ENCODE measurements around the gene PANK3.

DNA sequence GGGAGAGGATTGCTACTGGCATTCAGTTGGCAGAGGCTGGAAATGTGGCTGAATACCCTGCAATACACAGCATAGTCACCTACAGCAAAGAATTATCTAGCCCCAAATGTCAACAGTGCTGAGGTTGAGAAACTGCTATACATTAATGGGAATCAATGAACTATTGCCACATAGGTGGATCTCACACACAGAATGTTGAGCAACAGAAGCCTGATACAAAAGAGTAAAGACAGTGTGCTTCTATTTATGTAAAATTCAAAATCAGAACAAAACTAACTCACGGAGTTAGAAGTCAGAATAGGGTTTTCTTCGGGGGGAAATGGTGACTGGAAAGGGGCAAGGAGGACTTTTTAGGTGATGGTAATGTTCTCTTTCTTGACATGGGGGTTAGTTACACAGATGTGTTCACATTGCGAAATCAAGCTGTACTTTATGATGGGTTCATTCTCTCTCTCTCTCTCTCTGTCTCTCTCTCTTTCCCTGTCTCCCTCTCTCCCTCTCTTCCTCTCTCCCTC lies 45.7 kb upstream of the PANK3 start:
- TF ChIP-seq, protein P1, sequence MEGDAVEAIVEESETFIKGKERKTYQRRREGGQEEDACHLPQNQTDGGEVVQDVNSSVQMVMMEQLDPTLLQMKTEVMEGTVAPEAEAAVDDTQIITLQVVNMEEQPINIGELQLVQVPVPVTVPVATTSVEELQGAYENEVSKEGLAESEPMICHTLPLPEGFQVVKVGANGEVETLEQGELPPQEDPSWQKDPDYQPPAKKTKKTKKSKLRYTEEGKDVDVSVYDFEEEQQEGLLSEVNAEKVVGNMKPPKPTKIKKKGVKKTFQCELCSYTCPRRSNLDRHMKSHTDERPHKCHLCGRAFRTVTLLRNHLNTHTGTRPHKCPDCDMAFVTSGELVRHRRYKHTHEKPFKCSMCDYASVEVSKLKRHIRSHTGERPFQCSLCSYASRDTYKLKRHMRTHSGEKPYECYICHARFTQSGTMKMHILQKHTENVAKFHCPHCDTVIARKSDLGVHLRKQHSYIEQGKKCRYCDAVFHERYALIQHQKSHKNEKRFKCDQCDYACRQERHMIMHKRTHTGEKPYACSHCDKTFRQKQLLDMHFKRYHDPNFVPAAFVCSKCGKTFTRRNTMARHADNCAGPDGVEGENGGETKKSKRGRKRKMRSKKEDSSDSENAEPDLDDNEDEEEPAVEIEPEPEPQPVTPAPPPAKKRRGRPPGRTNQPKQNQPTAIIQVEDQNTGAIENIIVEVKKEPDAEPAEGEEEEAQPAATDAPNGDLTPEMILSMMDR (IDR thresholded peaks at IDR 0.05; ENCODE audit: low read depth, low read length, missing input control) = no peak
- TF ChIP-seq, protein P2, sequence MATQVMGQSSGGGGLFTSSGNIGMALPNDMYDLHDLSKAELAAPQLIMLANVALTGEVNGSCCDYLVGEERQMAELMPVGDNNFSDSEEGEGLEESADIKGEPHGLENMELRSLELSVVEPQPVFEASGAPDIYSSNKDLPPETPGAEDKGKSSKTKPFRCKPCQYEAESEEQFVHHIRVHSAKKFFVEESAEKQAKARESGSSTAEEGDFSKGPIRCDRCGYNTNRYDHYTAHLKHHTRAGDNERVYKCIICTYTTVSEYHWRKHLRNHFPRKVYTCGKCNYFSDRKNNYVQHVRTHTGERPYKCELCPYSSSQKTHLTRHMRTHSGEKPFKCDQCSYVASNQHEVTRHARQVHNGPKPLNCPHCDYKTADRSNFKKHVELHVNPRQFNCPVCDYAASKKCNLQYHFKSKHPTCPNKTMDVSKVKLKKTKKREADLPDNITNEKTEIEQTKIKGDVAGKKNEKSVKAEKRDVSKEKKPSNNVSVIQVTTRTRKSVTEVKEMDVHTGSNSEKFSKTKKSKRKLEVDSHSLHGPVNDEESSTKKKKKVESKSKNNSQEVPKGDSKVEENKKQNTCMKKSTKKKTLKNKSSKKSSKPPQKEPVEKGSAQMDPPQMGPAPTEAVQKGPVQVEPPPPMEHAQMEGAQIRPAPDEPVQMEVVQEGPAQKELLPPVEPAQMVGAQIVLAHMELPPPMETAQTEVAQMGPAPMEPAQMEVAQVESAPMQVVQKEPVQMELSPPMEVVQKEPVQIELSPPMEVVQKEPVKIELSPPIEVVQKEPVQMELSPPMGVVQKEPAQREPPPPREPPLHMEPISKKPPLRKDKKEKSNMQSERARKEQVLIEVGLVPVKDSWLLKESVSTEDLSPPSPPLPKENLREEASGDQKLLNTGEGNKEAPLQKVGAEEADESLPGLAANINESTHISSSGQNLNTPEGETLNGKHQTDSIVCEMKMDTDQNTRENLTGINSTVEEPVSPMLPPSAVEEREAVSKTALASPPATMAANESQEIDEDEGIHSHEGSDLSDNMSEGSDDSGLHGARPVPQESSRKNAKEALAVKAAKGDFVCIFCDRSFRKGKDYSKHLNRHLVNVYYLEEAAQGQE (IDR thresholded peaks at IDR 0.05) = peak; percentile 37
- TF ChIP-seq, protein P3, sequence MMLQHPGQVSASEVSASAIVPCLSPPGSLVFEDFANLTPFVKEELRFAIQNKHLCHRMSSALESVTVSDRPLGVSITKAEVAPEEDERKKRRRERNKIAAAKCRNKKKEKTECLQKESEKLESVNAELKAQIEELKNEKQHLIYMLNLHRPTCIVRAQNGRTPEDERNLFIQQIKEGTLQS (IDR thresholded peaks at IDR 0.05) = no peak
- TF ChIP-seq YY1 (IDR thresholded peaks at IDR 0.05) = peak; percentile 75
- TF ChIP-seq TAF1 (conservative IDR thresholded peaks at IDR 0.05) = no peak
- TF ChIP-seq, protein P4, sequence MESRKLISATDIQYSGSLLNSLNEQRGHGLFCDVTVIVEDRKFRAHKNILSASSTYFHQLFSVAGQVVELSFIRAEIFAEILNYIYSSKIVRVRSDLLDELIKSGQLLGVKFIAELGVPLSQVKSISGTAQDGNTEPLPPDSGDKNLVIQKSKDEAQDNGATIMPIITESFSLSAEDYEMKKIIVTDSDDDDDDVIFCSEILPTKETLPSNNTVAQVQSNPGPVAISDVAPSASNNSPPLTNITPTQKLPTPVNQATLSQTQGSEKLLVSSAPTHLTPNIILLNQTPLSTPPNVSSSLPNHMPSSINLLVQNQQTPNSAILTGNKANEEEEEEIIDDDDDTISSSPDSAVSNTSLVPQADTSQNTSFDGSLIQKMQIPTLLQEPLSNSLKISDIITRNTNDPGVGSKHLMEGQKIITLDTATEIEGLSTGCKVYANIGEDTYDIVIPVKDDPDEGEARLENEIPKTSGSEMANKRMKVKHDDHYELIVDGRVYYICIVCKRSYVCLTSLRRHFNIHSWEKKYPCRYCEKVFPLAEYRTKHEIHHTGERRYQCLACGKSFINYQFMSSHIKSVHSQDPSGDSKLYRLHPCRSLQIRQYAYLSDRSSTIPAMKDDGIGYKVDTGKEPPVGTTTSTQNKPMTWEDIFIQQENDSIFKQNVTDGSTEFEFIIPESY (IDR thresholded peaks at IDR 0.05) = peak; percentile 76
- peak; percentile 11 for TF ChIP-seq SP1 (IDR thresholded peaks at IDR 0.05)

Data from liver (tissue), 3 donors.